H1 (cell line): ENCODE measurements around the gene MYL5. TPM values are rescaled to one million over a fixed set of nuclear protein-coding genes. Genes with fewer than 3 reads are reported as not detected.

Experiments used
- CTCF ChIA-PET: fragments of 300-600 bp; sonication (Branson Sonifier 250); formaldehyde crosslinking; loops from one replicate; lab custom pipeline; 2021; ENCODE audit not compliant: partially characterized antibody; lab: Charles Lee
- POLR2A ChIA-PET: fragments of 300-600 bp; sonication (Branson Sonifier 250); formaldehyde crosslinking; loops from one replicate; lab custom pipeline; 2021; ENCODE audit warnings: inconsistent platforms; ENCODE audit not compliant: partially characterized antibody; lab: Charles Lee
- DNase-seq, 2 experiments: peaks; one replicate each; pipeline versions ENCODE4 v3.0.0 to v3.0.0-alpha.2; 2010 to 2022; ENCODE audit warnings: low spot score in 2 of 2, low read depth in 1 of 2, mixed read lengths in 1 of 2
- FAIRE-seq: peaks from 2 replicates; lab custom pipeline; 2011; peaks lifted over from hg19 to GRCh38; lab: Jason Lieb, UNC
- H2AFZ ChIP-seq: 2 replicates; pipeline ENCODE4 v1.8.1; 2012; ENCODE audit warnings: low read length, inconsistent platforms
- H2AK5ac ChIP-seq: 2 replicates; pipeline ENCODE4 v1.6.1; 2013; ENCODE audit warnings: low read depth, low read length
- H2BK120ac ChIP-seq: replicated peaks from 2 replicates; pipeline ENCODE3; 2013; ENCODE audit warnings: low read depth, low read length, inconsistent platforms
- H2BK12ac ChIP-seq: 2 replicates; pipeline ENCODE4 v1.6.1; 2013; ENCODE audit warnings: low read depth, low read length
- H2BK15ac ChIP-seq: 2 replicates; pipeline ENCODE4 v1.6.1; 2013; ENCODE audit warnings: low read length
- H2BK20ac ChIP-seq: 2 replicates; pipeline ENCODE4 v1.6.1; 2013; ENCODE audit warnings: low read length
- H2BK5ac ChIP-seq: 2 replicates; pipeline ENCODE4 v1.6.1; 2013; ENCODE audit warnings: low read depth, low read length
- H3K14ac ChIP-seq: 2 replicates; pipeline ENCODE4 v1.6.1; 2013; ENCODE audit warnings: inconsistent platforms; ENCODE audit not compliant: insufficient read length
- H3K18ac ChIP-seq: 2 replicates; pipeline ENCODE4 v1.6.1; 2013; ENCODE audit warnings: low read length; ENCODE audit errors: extremely low read depth
- H3K23ac ChIP-seq: 2 replicates; pipeline ENCODE4 v1.6.1; 2013; ENCODE audit warnings: inconsistent platforms; ENCODE audit not compliant: insufficient read length
- H3K23me2 ChIP-seq: 2 replicates; pipeline ENCODE4 v1.6.1; 2013; ENCODE audit warnings: low read depth, low read length
- H3K27ac ChIP-seq: 2 replicates; pipeline ENCODE4 v1.6.1; 2011; ENCODE audit warnings: low read depth, low read length, inconsistent platforms
- H3K27me3 ChIP-seq, 4 experiments: replicated peaks in 1 of 4; 1 replicate in 1 of 4; 2 replicates in 3 of 4; pipeline versions ENCODE4 v1.6.1 to v1.8.1; 2011 to 2013; ENCODE audit warnings: low read length in 3 of 4, mild to moderate bottlenecking in 3 of 4, inconsistent platforms in 2 of 4, mixed read lengths in 2 of 4, moderate library complexity in 1 of 4; ENCODE audit not compliant: control insufficient read depth in 3 of 4, insufficient read depth in 3 of 4; ENCODE audit errors: extremely low read depth in 1 of 4
- H3K36me3 ChIP-seq, 4 experiments: 2 replicates each; pipeline versions ENCODE4 v1.6.1 to v1.8.1; 2011 to 2013; ENCODE audit warnings: mild to moderate bottlenecking in 4 of 4, low read length in 3 of 4, moderate library complexity in 2 of 4, control low read depth in 1 of 4, inconsistent platforms in 1 of 4; ENCODE audit not compliant: insufficient read depth in 4 of 4, control insufficient read depth in 2 of 4
- H3K4ac ChIP-seq: replicated peaks from 2 replicates; pipeline ENCODE3; 2013; ENCODE audit warnings: low read length, low read depth, mixed read lengths, inconsistent platforms; ENCODE audit not compliant: insufficient read length
- H3K4me1 ChIP-seq, 4 experiments: replicated peaks in 1 of 4; 1 replicate in 1 of 4; 2 replicates in 3 of 4; pipeline versions ENCODE4 v1.6.1 to v1.8.1; 2011 to 2013; ENCODE audit warnings: low read length in 3 of 4, inconsistent platforms in 2 of 4, mixed read lengths in 1 of 4; ENCODE audit not compliant: insufficient read depth in 4 of 4, control insufficient read depth in 3 of 4
- H3K4me2 ChIP-seq, 2 experiments: 2 replicates each; pipeline versions ENCODE4 v1.6.1 to v1.8.1; 2011 to 2013; ENCODE audit warnings: low read depth in 2 of 2, low read length in 2 of 2, control low read depth in 1 of 2, inconsistent platforms in 1 of 2, mild to moderate bottlenecking in 1 of 2; ENCODE audit not compliant: insufficient read depth in 1 of 2
- H3K4me3 ChIP-seq, 4 experiments: fragments of 200-600, 300-600 bp in 1 of 4; sonication (generic), shearing (Covaris generic), sonication (Bioruptor Twin) in 1 of 4; 2 replicates each; pipeline versions ENCODE4 v1.5.1 to v1.8.1; 2011 to 2016; ENCODE audit warnings: low read length in 4 of 4, low read depth in 3 of 4, control low read depth in 2 of 4, inconsistent platforms in 2 of 4, mild to moderate bottlenecking in 2 of 4, mixed read lengths in 1 of 4, moderate library complexity in 1 of 4; ENCODE audit not compliant: insufficient read depth in 2 of 4; ENCODE audit errors: extremely low read depth in 1 of 4
- H3K56ac ChIP-seq: replicated peaks from 2 replicates; pipeline ENCODE3; 2013; ENCODE audit warnings: low read depth, mild to moderate bottlenecking, mixed read lengths, low read length, inconsistent platforms; ENCODE audit not compliant: insufficient read length
- H3K79me1 ChIP-seq: 2 replicates; pipeline ENCODE4 v1.6.1; 2013; ENCODE audit warnings: low read depth, low read length, control low read depth
- H3K79me2 ChIP-seq, 2 experiments: 2 replicates each; pipeline versions ENCODE4 v1.6.1 to v1.8.1; 2012 to 2013; ENCODE audit warnings: low read length in 2 of 2, mild to moderate bottlenecking in 2 of 2, inconsistent platforms in 1 of 2; ENCODE audit not compliant: insufficient read depth in 2 of 2, control insufficient read depth in 1 of 2
- H3K9ac ChIP-seq, 4 experiments: replicated peaks in 1 of 4; 1 replicate in 1 of 4; 2 replicates in 3 of 4; pipeline versions ENCODE4 v1.6.1 to v1.8.1; 2011 to 2013; ENCODE audit warnings: low read depth in 3 of 4, low read length in 3 of 4, control low read depth in 2 of 4, mild to moderate bottlenecking in 2 of 4, moderate library complexity in 2 of 4, inconsistent platforms in 1 of 4; ENCODE audit errors: extremely low read depth in 1 of 4
- H3K9me3 ChIP-seq, 2 experiments: 2 replicates each; pipeline versions ENCODE4 v1.6.1 to v1.8.1; 2012 to 2013; ENCODE audit warnings: mild to moderate bottlenecking in 2 of 2, moderate library complexity in 2 of 2, control low read depth in 1 of 2, inconsistent platforms in 1 of 2, low read depth in 1 of 2, low read length in 1 of 2, mixed read lengths in 1 of 2; ENCODE audit not compliant: insufficient read depth in 2 of 2
- H4K20me1 ChIP-seq, 2 experiments: replicated peaks in 1 of 2; 2 replicates each; pipeline versions ENCODE3 to v1.8.1; 2011 to 2013; ENCODE audit warnings: inconsistent platforms in 2 of 2, low read length in 2 of 2, mild to moderate bottlenecking in 1 of 2; ENCODE audit not compliant: insufficient read depth in 2 of 2, control insufficient read depth in 1 of 2
- H4K5ac ChIP-seq: 2 replicates; pipeline ENCODE4 v1.6.1; 2013; ENCODE audit warnings: low read length, low read depth, mixed read lengths, inconsistent platforms; ENCODE audit not compliant: insufficient read length
- H4K8ac ChIP-seq: 2 replicates; pipeline ENCODE4 v1.8.0; 2013; ENCODE audit warnings: mild to moderate bottlenecking, moderate library complexity, low read length, inconsistent platforms; ENCODE audit not compliant: insufficient read depth; ENCODE audit errors: extremely low read depth
- H4K91ac ChIP-seq: replicated peaks from 2 replicates; pipeline ENCODE3; 2013; ENCODE audit warnings: low read length, mixed read lengths, inconsistent platforms; ENCODE audit not compliant: insufficient read length
- CBX8 ChIP-seq: fragments of 300-800, 300-1000 bp; sonication (generic); IDR thresholded peaks from 2 replicates; pipeline ENCODE4 v1.7.1; 2016; ENCODE audit warnings: low read depth, low read length, borderline replicate concordance
- POLR2AphosphoS5 ChIP-seq: IDR thresholded peaks from 2 replicates; pipeline ENCODE4 v1.6.1; 2011; ENCODE audit warnings: low read depth, low read length
- RBBP5 ChIP-seq: IDR thresholded peaks from 2 replicates; pipeline ENCODE4 v1.7.1; 2012; ENCODE audit warnings: low read depth, mild to moderate bottlenecking, inconsistent platforms, low read length, moderate library complexity, borderline replicate concordance
- SRF ChIP-seq: IDR thresholded peaks from 2 replicates; pipeline ENCODE4 v1.6.1; 2011; ENCODE audit warnings: mild to moderate bottlenecking, low read depth, low read length, moderate library complexity
- WGBS, 2 experiments: shearing (Covaris generic) in 1 of 2; methylation state at CpG; one replicate each; pipeline versions ENCODE4 v1.1.6 to v1.1.7; 2013 to 2015; ENCODE audit warnings: low lambda C conversion rate in 2 of 2, mixed read lengths in 2 of 2, inconsistent platforms in 1 of 2, low coverage in 1 of 2, missing lambda C conversion rate in 1 of 2; ENCODE audit not compliant: insufficient replicate concordance in 2 of 2, insufficient coverage in 1 of 2, insufficient read length in 1 of 2; ENCODE audit errors: extremely low coverage in 1 of 2, missing lambda C conversion rate in 1 of 2; 5-methylcytosine and 5-hydroxymethylcytosine counted together
- polyA plus RNA-seq, 7 experiments: library from polyadenylated mRNA; depleted of rRNA in 3 of 7; stranded (reverse) in 5 of 7; unstranded in 2 of 7; fragments of >200 nt in 5 of 7; fragments of 200-250 nt in 2 of 7; gene quantifications; 1 replicate in 5 of 7; 2 replicates in 1 of 7; 4 replicates in 1 of 7; pipeline versions ENCODE4 v1.2.1 to v1.2.3, GENCODE V29; 2011 to 2013; ENCODE audit warnings: missing spikeins in 2 of 7, mixed read lengths in 2 of 7
- total RNA-seq: library from RNA; stranded (reverse); fragmentation: NEBNext Ultra II Directional; extraction: Animal tissue kit (Norgen Biotek cat#: 25700); gene quantifications from 2 replicates; pipeline ENCODE4 v1.2.1, GENCODE V29; 2021
- TF ChIP-seq, protein P1 (sequence below): IDR thresholded peaks from 2 replicates; pipeline ENCODE4 v1.6.1; 2011; ENCODE audit warnings: low read depth, mild to moderate bottlenecking, low read length; ENCODE audit not compliant: insufficient read depth
- TF ChIP-seq, protein P2 (sequence below): IDR thresholded peaks from 2 replicates; pipeline ENCODE4 v1.6.1; 2012; ENCODE audit warnings: low read length, inconsistent platforms

MYL5 gene
- total and polyA plus RNA-seq, 2 of the 8 experiments (the other 6 are each of a cell fraction or from before 2014, with no cell fraction given), result 5.7 to 6.8 TPM

DNA sequence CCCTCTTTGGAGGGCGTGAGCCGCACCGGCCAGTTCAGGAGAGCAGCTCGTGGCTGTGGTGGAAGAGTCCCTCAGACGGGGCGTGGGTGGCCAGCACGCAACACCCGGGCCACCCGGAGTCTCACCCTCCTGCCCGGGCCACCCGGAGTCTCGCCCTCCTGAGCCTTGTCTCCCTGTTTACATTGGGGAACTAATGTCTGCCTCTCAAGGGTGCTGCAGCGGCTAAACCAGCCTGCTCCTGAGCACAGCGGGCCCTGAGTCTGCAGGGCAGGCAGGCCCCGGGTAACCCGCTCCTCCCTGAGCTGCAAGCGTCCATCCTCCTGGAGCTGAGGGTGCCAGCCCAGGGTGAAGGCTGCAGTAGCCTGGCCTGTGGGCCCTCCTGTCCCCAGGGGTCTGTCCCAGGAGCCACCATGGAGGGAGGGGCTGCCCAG, 46.0 kb upstream of the MYL5 start:
- Histone ChIP-seq H3K4me3 (no peak overlapping the region), H4K20me1 (no peaks in the 10 kb centered on the region), H3K79me2 (no peaks in the 10 kb centered on the region), H3K79me1 (no peaks in the 10 kb centered on the region), H2BK120ac (no peak overlapping the region), H3K18ac (no peak overlapping the region), H2BK20ac (no peak overlapping the region), H3K9ac (no peak overlapping the region), H2BK5ac (no peak overlapping the region), H3K4me1 (peaks cover 0 to 18% (median 8%) of the 10 kb centered on the region in 4 experiments; a peak in 5 of 7 replicates), H3K56ac (no peak overlapping the region), H2BK15ac (no peak overlapping the region), H4K91ac (no peak overlapping the region), H3K4ac (no peak overlapping the region), H2AK5ac (no peak overlapping the region), H4K8ac (no peak overlapping the region), H2AFZ (no peak overlapping the region), H2BK12ac (no peak overlapping the region), H3K9me3 (peaks cover 10 to 11% of the 10 kb centered on the region in 2 experiments; a peak in 3 of 4 replicates), H3K4me2 (no peak overlapping the region), H3K23me2 (no peaks in the 10 kb centered on the region), H3K27ac (no peak overlapping the region), H3K27me3 (no peaks in the 10 kb centered on the region; a peak in 1 of 7 replicates), H3K23ac (no peak overlapping the region), H4K5ac (no peak overlapping the region), H3K36me3 (no peaks in the 10 kb centered on the region), H3K14ac (no peak overlapping the region)
- ChIA-PET CTCF (interaction anchor here (1.6 kb wide), 1 partner anchor 66 kb away, joined by 4 read pairs; no protein-coding TSS in a partner anchor), POLR2A (interaction anchor here (1.1 kb wide), 1 partner anchor 10 kb away, joined by 3 read pairs; no protein-coding TSS in a partner anchor)
- WGBS, 2 experiments, result 95% methylated on average over 17 of the region's 17 CpGs; no CpG with 5 or more reads in 1 of the 2 experiments
- DNase-seq (no peak), FAIRE-seq (no peak)
- TF ChIP-seq SRF (no peak), POLR2AphosphoS5 (no peak), CBX8 (no peak), RBBP5 (no peak)
- TF ChIP-seq, protein P1, sequence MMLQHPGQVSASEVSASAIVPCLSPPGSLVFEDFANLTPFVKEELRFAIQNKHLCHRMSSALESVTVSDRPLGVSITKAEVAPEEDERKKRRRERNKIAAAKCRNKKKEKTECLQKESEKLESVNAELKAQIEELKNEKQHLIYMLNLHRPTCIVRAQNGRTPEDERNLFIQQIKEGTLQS, result no peak
- TF ChIP-seq, protein P2, sequence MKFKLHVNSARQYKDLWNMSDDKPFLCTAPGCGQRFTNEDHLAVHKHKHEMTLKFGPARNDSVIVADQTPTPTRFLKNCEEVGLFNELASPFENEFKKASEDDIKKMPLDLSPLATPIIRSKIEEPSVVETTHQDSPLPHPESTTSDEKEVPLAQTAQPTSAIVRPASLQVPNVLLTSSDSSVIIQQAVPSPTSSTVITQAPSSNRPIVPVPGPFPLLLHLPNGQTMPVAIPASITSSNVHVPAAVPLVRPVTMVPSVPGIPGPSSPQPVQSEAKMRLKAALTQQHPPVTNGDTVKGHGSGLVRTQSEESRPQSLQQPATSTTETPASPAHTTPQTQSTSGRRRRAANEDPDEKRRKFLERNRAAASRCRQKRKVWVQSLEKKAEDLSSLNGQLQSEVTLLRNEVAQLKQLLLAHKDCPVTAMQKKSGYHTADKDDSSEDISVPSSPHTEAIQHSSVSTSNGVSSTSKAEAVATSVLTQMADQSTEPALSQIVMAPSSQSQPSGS, result no peak
